Spleen (tissue), 11 donors: ENCODE results near the gene U2AF2. TPM values are rescaled to one million over a fixed set of nuclear protein-coding genes. Genes with fewer than 3 reads are reported as not detected.
A peak's percentile ranks its signal among the peaks of the same experiment; 100 is the strongest.

Experiments used
- DNase-seq: peaks from one replicate; pipeline ENCODE4 v3.0.0-alpha.2; 2020
- H3K27ac ChIP-seq, 8 donors: fragments of 200-600 bp; sonication (generic) in 7 of 8; 1 replicate in 4 of 8; 2 replicates in 4 of 8; pipeline versions ENCODE4 v1.5.0 to v1.8.0; 2016 to 2021; ENCODE audit warnings: inconsistent platforms in 4 of 8, mild to moderate bottlenecking in 4 of 8, moderate library complexity in 1 of 8
- H3K27me3 ChIP-seq, 7 donors: fragments of 200-600 bp; sonication (generic) in 6 of 7; replicated peaks in 1 of 7; 1 replicate in 4 of 7; 2 replicates in 3 of 7; pipeline versions ENCODE4 v1.5.0 to v1.8.0; 2016 to 2021; ENCODE audit warnings: inconsistent platforms in 3 of 7, mild to moderate bottlenecking in 1 of 7
- H3K36me3 ChIP-seq, 6 donors: fragments of 200-600 bp; sonication (generic) in 5 of 6; 1 replicate in 4 of 6; 2 replicates in 2 of 6; pipeline versions ENCODE4 v1.5.0 to v1.8.0; 2016 to 2021; ENCODE audit warnings: inconsistent platforms in 2 of 6
- H3K4me1 ChIP-seq, 6 donors: fragments of 200-600 bp; sonication (generic) in 5 of 6; 1 replicate in 3 of 6; 2 replicates in 3 of 6; pipeline versions ENCODE4 v1.5.0 to v1.8.0; 2016 to 2021; ENCODE audit warnings: inconsistent platforms in 3 of 6
- H3K4me3 ChIP-seq, 8 donors: fragments of 200-600 bp; sonication (generic) in 7 of 8; 1 replicate in 4 of 8; 2 replicates in 4 of 8; pipeline versions ENCODE4 v1.5.0 to v1.8.0; 2016 to 2021; ENCODE audit warnings: inconsistent platforms in 4 of 8, mild to moderate bottlenecking in 4 of 8, moderate library complexity in 2 of 8
- H3K9me3 ChIP-seq, 8 donors: fragments of 200-600 bp; sonication (generic) in 7 of 8; 1 replicate in 4 of 8; 2 replicates in 4 of 8; pipeline versions ENCODE4 v1.5.0 to v1.8.0; 2016 to 2021; ENCODE audit warnings: inconsistent platforms in 4 of 8
- POLR2A ChIP-seq, 3 donors: fragments of 450-650 bp; IDR thresholded peaks; one replicate each; pipeline ENCODE4 v1.5.1; 2017; ENCODE audit warnings: antibody characterized with exemption in 3 of 3, mild to moderate bottlenecking in 1 of 3
- POLR2AphosphoS5 ChIP-seq, 3 donors: sonication (generic); formaldehyde crosslinking; IDR thresholded peaks; one replicate each; pipeline ENCODE4 v1.5.1; 2017; ENCODE audit warnings: antibody characterized with exemption in 3 of 3
- WGBS, 5 donors: extraction: QIAGEN DNeasy Blood & Tissue Kit in 3 of 5; methylation state at CpG; one replicate each; pipeline versions ENCODE4 v1.1.5 to v1.1.7; 2013 to 2018; 5-methylcytosine and 5-hydroxymethylcytosine counted together
- intact Hi-C: fragments of 100-400 bp; cut with DNase I; formaldehyde crosslinking; loops from one replicate; pipeline ENCODE4 v1.15.0; 2023; ENCODE audit warnings: low total_unique reads
- polyA plus RNA-seq, 3 donors: library from polyadenylated mRNA; stranded (reverse); fragments of 200-250 nt; gene quantifications; one replicate each; pipeline ENCODE4 v1.2.1, GENCODE V29; 2013
- total RNA-seq, 7 donors: library from RNA; depleted of rRNA in 3 of 7; stranded (reverse); fragments of >200 nt in 3 of 7; fragmentation: NEBNext Ultra II Directional in 4 of 7; extraction: Animal tissue kit (Norgen Biotek cat#: 25700) in 4 of 7; gene quantifications; one replicate each; pipeline versions ENCODE4 v1.1.0 to v1.2.1, GENCODE V29; 2016 to 2021
- TF ChIP-seq, protein P1 (sequence below), 11 experiments: fragments of 200-600 bp in 7 of 11; fragments of 450-650 bp in 4 of 11; sonication (generic) in 4 of 11; IDR thresholded peaks in 8 of 11; conservative IDR thresholded peaks in 3 of 11; 1 replicate in 7 of 11; 2 replicates in 4 of 11; pipeline versions ENCODE4 v1.4.0 to v1.8.0; 2016 to 2021; ENCODE audit warnings: antibody characterized with exemption in 11 of 11, inconsistent platforms in 4 of 11, mild to moderate bottlenecking in 1 of 11
- donor health status: healthy with polysubstance abuse.
- donor health status: DM: no; HTN: no; CAD: no; lungs with moderate emphysema.
- donor health status: DM: no; HTN: no; CAD: no.
- donor health status: Bipolar disorder and iron deficiency.
- donor health status: healthy.
- donor health status: DM: no; HTN: no; CAD: no.
- donor health status: DM: yes; HTN: yes; CAD: no.

Gene U2AF2
- total and polyA plus RNA-seq, 10 donors = 67.2 to 218 (median 171) TPM

DNA sequence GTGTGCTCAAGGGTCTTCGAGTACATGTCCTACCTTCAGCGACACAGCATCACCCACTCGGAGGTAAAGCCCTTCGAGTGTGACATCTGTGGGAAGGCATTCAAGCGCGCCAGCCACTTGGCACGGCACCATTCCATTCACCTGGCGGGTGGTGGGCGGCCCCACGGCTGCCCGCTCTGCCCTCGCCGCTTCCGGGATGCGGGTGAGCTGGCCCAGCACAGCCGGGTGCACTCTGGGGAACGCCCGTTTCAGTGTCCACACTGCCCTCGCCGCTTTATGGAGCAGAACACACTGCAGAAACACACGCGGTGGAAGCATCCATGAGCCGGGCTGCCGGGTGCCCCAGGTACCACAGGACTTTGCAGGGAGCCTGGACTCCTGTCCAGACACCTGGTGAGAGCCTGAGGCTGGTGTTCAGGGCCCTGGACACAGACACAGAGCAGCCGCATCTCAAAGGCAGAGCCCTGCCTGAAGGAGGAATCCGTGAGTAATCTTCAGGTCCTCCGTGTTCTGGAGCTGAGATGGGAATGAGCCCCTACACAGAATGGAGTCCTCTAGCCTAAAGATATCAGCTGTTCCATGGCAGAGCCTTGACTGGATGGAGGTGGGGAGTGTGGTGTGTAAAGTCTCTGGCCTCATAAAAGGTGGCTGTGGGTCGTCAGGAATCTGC, 9.9 kb upstream of the U2AF2 start:
- TF ChIP-seq, protein P1, sequence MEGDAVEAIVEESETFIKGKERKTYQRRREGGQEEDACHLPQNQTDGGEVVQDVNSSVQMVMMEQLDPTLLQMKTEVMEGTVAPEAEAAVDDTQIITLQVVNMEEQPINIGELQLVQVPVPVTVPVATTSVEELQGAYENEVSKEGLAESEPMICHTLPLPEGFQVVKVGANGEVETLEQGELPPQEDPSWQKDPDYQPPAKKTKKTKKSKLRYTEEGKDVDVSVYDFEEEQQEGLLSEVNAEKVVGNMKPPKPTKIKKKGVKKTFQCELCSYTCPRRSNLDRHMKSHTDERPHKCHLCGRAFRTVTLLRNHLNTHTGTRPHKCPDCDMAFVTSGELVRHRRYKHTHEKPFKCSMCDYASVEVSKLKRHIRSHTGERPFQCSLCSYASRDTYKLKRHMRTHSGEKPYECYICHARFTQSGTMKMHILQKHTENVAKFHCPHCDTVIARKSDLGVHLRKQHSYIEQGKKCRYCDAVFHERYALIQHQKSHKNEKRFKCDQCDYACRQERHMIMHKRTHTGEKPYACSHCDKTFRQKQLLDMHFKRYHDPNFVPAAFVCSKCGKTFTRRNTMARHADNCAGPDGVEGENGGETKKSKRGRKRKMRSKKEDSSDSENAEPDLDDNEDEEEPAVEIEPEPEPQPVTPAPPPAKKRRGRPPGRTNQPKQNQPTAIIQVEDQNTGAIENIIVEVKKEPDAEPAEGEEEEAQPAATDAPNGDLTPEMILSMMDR (IDR thresholded peaks at IDR 0.05 in 8 of 11, conservative IDR thresholded peaks at IDR 0.05 in 3 of 11) = no peak
- TF ChIP-seq POLR2AphosphoS5 (IDR thresholded peaks at IDR 0.05) (peak in 2 of 3 donors; percentile 58 to 71), POLR2A (IDR thresholded peaks at IDR 0.05) (no peak)
- H3K27me3 ChIP-seq = peaks cover 0 to 21% (median 0%) of the 10 kb centered on the region in 7 donors
- intact Hi-C loops = no loop called here
- peaks cover 0 to 19% (median 13%) of the 10 kb centered on the region in 6 donors for H3K36me3 ChIP-seq
- no peaks in the 10 kb centered on the region for H3K9me3 ChIP-seq
- H3K4me1 ChIP-seq = peaks cover 42 to 100% (median 90%) of the 10 kb centered on the region in 6 donors
- H3K4me3 ChIP-seq = peak overlapping the region in 4 of 8 donors; percentile 73 to 96 (median 82)
- no peak for DNase-seq
- H3K27ac ChIP-seq = peak overlapping the region in 3 of 8 donors; percentile 92 to 94 (median 94)
- 78 to 89% (median 84%) methylated on average over 24 to 28 of the region's 28 CpGs for WGBS, 5 donors

- H3K27ac ChIP-seq = peak overlapping the region in 2 of 8 donors; percentile 94
- WGBS, 5 donors = 63 to 92% (median 83%) methylated on average over 5 of the region's 5 CpGs
- H3K4me3 ChIP-seq = peak overlapping the region in 1 of 8 donors; percentile 82
- DNase-seq = no peak
- H3K4me1 ChIP-seq = peaks cover 37 to 100% (median 87%) of the 10 kb centered on the region in 6 donors
- no peaks in the 10 kb centered on the region for H3K9me3 ChIP-seq
- peaks cover 0 to 24% (median 13%) of the 10 kb centered on the region in 6 donors for H3K36me3 ChIP-seq
- H3K27me3 ChIP-seq = peaks cover 0 to 21% (median 0%) of the 10 kb centered on the region in 7 donors
- TF ChIP-seq POLR2A (IDR thresholded peaks at IDR 0.05) (no peak), POLR2AphosphoS5 (IDR thresholded peaks at IDR 0.05) (no peak)
- TF ChIP-seq, protein P1 (IDR thresholded peaks at IDR 0.05 in 8 of 11, conservative IDR thresholded peaks at IDR 0.05 in 3 of 11) = no peak
- intact Hi-C loops = no loop called here
Measured at GRCh38 chr19:55645512-55645881, 9.3 kb upstream of the U2AF2 start.

GRCh38 chr19:55646889-55647731, 7.7 kb upstream of the U2AF2 start:
- DNase-seq = no peak
- Histone ChIP-seq H3K27ac (peak overlapping the region; percentile 82 to 94 (median 90)), H3K27me3 (peaks cover 0 to 19% (median 0%) of the 10 kb centered on the region in 7 donors), H3K4me1 (peaks cover 36 to 93% (median 72%) of the 10 kb centered on the region in 6 donors), H3K36me3 (peaks cover 0 to 39% (median 13%) of the 10 kb centered on the region in 6 donors), H3K4me3 (peak overlapping the region; percentile 51 to 97 (median 81)), H3K9me3 (no peaks in the 10 kb centered on the region)
- TF ChIP-seq POLR2AphosphoS5 (IDR thresholded peaks at IDR 0.05) (peak in 1 of 3 donors; percentile 51), POLR2A (IDR thresholded peaks at IDR 0.05) (peak in 1 of 3 donors; percentile 32)
- TF ChIP-seq, protein P1 (IDR thresholded peaks at IDR 0.05 in 8 of 11, conservative IDR thresholded peaks at IDR 0.05 in 3 of 11) = no peak
- WGBS, 5 donors = 47 to 54% (median 50%) methylated on average over 12 to 14 of the region's 14 CpGs
- intact Hi-C loops = no loop called here
